Measurements from ENCODE around the gene GTPBP6. TPM values are rescaled to one million over a fixed set of nuclear protein-coding genes. Genes with fewer than 3 reads are reported as not detected.

Gene GTPBP6
- total RNA-seq, 2 experiments from 2014 or later, result 54.5 to 60.2 TPM

DNA sequence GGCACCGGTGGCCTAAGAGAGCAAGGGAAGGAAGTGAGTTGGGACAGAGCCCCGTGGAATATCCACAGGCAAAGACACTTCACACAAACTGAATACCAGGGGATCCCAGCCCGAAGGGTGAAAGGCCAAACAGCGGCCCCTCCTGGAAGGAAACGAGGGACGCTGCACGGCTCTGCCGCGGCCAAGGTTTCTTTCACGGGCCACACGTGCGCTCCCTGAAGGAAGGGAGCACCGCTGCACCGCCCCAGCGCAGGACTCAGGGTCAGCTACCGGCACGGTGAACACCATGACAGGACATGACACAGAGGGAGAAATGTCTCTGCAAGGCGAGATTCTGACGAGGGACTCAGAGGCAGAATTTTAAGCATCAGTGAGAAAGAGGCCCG is 31.5 kb upstream of the GTPBP6 start:
- H3K36me3 Mint-ChIP-seq (ENCODE audit: low read depth), result peaks cover 8% of the 10 kb centered on the region
- CTCF ChIA-PET, result no interaction called here
- H3K4me3 Mint-ChIP-seq, result no peak overlapping the region
- no peaks in the 10 kb centered on the region for H3K27me3 Mint-ChIP-seq
- intact Hi-C loops (cut with DNase I, micrococcal nuclease), result no loop called here
- POLR2A ChIA-PET, result no interaction called here
- H3K27ac Mint-ChIP-seq, result no peak overlapping the region
- H3K9me3 Mint-ChIP-seq (ENCODE audit: low read depth), result no peaks in the 10 kb centered on the region
- no peak for DNase-seq
- H3K4me1 Mint-ChIP-seq, result no peaks in the 10 kb centered on the region
- no peak for ATAC-seq

DNA sequence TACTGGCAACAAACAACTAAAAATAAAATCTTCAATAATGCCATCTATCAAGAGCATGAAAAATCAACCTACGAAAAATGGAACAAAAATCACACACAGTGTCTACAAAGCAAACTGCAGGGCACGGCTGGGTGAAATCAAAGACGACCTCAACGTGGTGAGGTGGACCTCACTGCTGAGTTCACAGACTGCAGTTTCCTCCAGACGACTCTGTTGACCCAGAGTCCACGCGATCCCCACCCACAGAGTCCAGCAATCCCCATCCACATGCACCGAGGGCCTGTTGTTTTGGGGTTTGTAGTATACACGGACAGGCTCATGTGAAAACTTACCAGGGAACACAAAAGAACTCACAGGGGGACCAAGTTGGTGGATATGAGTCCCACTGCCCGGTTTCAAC is 31.1 kb upstream of the GTPBP6 start:
- DNase-seq, result no peak
- ChIA-PET CTCF (no interaction called here), POLR2A (no interaction called here)
- ATAC-seq, result no peak
- H3K36me3 Mint-ChIP-seq (ENCODE audit: low read depth), result peaks cover 6% of the 10 kb centered on the region
- no peak overlapping the region for H3K27ac Mint-ChIP-seq
- intact Hi-C loops (cut with DNase I, micrococcal nuclease), result no loop called here
- H3K9me3 Mint-ChIP-seq (ENCODE audit: low read depth), result no peaks in the 10 kb centered on the region
- H3K4me3 Mint-ChIP-seq, result no peak overlapping the region
- H3K4me1 Mint-ChIP-seq, result no peaks in the 10 kb centered on the region
- H3K27me3 Mint-ChIP-seq, result no peaks in the 10 kb centered on the region

DNA sequence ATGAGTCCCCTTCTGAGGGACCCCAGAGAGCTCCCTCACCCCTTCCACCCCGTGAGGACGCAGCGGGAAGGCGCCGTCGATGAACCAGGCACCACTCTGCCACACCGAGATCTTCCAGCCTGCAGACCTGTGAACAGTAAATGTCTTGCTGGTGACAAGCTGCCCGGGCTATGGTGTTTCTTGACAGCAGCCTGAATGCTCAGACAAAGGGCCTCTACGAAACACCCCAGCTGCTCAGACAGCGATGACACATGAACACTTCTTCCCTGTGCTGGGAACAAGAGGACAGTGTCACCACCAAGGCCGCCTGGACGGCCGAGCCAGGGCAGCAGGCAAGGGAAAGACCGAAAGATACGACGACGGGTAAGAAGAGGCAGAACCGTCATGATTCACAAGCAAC is 30.6 kb upstream of the GTPBP6 start:
- POLR2A ChIA-PET, result no interaction called here
- intact Hi-C loops (cut with DNase I, micrococcal nuclease), result no loop called here
- Mint-ChIP-seq H3K9me3 (ENCODE audit: low read depth) (no peaks in the 10 kb centered on the region), H3K4me1 (no peaks in the 10 kb centered on the region), H3K4me3 (no peak overlapping the region), H3K27me3 (no peaks in the 10 kb centered on the region), H3K36me3 (ENCODE audit: low read depth) (peaks cover 6% of the 10 kb centered on the region), H3K27ac (no peak overlapping the region)
- CTCF ChIA-PET, result no interaction called here
- ATAC-seq, result no peak
- no peak for DNase-seq

DNA sequence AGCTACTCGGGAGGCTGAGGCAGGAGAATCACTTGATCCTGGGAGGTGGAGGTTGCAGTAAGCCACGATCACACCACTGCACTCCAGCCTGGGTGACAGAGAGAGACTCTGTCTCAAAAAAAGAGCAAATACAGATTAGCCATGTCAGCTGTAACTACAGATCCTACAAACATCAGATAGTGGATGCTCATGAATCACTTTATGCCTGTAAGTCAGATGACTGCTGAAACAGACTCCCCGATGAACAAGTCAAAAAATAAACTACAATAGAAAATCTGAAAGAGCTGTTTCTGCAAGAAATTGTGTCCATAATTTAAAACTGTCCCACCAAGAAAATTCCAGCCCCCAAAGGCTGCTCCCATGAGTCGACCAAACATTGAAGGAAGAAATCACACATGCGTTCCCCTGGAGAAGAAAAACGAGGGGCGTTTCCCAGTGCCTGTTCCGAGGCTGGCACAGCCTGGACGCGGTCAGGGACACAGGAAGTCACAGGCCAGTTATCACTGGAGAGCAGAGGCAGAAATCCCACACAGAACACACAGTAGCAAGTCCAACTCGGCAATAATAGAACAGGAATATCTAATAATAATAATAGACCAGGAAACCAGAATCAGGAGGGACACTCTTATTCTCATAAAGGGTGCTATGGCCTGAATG is 30.0 kb upstream of the GTPBP6 start:
- Mint-ChIP-seq H3K36me3 (ENCODE audit: low read depth) (peaks cover 6% of the 10 kb centered on the region), H3K27me3 (no peaks in the 10 kb centered on the region), H3K4me1 (no peaks in the 10 kb centered on the region), H3K27ac (no peak overlapping the region), H3K4me3 (no peak overlapping the region), H3K9me3 (ENCODE audit: low read depth) (no peaks in the 10 kb centered on the region)
- intact Hi-C loops (cut with DNase I, micrococcal nuclease), result no loop called here
- ChIA-PET POLR2A (no interaction called here), CTCF (no interaction called here)
- ATAC-seq (no peak), DNase-seq (no peak)

DNA sequence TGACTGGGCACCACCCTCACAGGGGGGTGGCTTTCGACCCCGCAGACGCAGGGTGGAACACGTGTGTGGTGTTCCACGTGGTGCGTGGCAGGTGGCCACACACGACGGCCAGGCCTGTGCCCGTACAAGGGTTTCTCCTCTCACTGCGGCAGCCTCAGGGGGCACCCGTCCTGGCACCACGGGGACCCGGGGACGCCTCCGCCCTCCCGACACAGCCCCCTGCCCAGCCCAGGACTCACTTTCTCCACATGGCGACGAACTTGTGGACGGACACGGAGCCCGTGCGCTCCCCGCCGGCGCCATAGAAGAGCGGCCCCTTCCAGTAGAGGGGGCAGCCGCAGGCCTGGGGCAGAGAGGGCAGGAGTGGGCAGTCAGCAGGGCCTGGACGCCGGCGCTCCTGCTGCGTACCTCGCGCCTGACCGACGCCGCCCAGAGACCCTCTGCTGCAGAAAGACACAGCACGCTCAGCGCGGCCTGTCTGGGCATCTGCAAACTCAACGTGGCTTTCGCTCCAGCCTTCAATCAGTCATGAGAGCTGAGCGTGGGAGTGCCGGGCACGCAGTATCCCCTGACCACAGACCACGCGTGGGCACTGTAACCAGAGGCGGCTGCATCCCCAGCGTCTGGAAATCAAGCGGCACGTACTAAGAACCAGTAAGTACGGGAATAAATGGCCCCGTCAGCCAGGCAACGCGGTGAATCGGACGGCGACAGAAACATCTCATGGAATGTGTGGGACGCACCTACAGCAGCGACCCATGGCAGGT is 28.9 kb upstream of the GTPBP6 start:
- H3K4me3 Mint-ChIP-seq, result no peak overlapping the region
- H3K27me3 Mint-ChIP-seq, result no peaks in the 10 kb centered on the region
- intact Hi-C loops (cut with DNase I, micrococcal nuclease), result no loop called here
- H3K9me3 Mint-ChIP-seq (ENCODE audit: low read depth), result no peaks in the 10 kb centered on the region
- peaks cover 6% of the 10 kb centered on the region for H3K36me3 Mint-ChIP-seq (ENCODE audit: low read depth)
- no peak overlapping the region for H3K27ac Mint-ChIP-seq
- ChIA-PET CTCF (no interaction called here), POLR2A (no interaction called here)
- no peaks in the 10 kb centered on the region for H3K4me1 Mint-ChIP-seq
- ATAC-seq (no peak), DNase-seq (no peak)

DNA sequence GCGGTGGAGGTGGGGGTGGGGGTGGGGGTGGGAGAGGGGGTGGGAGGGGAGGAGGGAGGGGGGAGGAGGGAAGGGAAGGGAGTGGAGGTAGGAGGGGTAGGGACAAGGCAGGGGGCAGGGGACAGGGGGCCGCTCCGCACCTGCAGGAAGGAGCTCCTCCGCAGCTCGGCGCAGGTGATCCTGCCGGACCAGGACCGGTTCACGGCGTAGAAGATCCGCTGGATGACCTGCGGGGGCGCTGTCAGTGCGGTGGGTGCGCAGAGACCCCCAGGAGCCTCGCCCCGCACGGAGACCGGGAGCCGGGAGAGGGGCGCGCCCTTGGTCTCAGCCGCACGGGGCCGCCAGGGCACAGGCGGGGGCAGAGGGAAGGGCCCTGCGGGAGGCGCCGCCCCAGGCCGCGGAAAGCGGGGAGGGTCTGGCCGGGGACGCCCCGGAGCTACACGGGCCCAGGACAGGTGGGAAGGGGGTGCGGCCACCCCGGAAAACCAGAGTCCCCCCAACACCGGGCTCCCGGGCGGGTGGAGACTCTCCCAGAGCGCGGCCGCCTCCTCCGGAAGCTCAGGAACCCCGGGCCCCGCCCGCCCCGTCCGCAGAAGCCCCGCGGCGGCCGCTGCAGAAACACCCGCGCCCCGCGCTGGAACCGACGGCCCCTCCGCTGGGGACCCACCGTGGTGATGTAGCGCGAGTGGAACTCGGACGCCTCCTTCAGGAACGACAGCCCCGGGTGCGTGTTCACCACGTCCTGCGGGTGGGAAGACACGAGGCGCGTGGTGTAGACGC is 27.6 kb upstream of the GTPBP6 start:
- DNase-seq (no peak), ATAC-seq (no peak)
- H3K9me3 Mint-ChIP-seq (ENCODE audit: low read depth), result no peaks in the 10 kb centered on the region
- intact Hi-C loops (cut with DNase I, micrococcal nuclease), result no loop called here
- CTCF ChIA-PET, result no interaction called here
- H3K36me3 Mint-ChIP-seq (ENCODE audit: low read depth), result peaks cover 11% of the 10 kb centered on the region
- H3K27me3 Mint-ChIP-seq, result no peaks in the 10 kb centered on the region
- no peak overlapping the region for H3K4me3 Mint-ChIP-seq
- H3K4me1 Mint-ChIP-seq, result no peaks in the 10 kb centered on the region
- no peak overlapping the region for H3K27ac Mint-ChIP-seq
- POLR2A ChIA-PET, result no interaction called here

DNA sequence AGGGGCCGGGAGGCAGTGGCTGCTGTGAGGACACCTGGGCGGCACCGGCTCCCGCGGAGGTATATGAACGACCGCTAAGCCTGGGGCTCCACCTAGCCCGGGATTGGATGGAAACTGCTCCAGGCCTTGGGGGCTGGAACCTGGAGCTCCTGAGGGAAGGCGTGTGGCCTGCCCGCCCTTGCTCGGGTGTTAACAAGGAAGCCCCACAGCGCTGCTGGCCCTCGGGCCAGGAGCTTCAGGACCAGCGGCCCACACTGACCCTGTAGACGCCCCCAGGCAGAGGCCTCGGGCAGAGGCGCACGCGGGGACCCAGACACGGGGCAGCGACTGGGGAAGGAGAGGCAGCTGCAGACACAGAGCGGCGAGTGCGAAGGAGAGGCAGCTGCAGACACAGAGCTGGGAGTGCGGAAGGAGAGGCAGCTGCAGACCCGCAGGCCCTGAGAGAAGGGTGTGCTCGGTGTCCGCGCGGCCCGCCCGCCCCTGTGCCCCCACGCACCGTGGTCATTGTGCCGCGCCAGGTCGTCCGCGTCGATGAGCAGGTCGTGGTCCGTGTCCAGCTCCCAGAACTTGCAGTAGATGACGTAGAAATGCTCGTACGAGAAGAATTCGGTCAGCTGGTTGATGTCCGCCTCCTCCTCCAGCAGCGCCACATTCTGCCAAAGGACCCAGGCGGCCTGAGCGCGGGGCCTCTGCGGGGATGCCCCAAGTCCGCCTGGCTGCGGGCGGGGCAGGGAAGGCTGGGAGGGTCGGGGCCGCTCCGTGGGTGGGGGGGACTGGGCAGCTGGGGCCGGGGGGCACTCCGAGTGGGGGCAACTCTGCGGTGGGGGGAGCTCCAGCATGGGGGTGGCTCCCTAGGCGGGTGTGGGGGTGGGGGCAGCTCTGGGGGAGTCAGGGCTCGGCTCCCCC is 26.7 kb upstream of the GTPBP6 start:
- ChIA-PET CTCF (no interaction called here), POLR2A (no interaction called here)
- Mint-ChIP-seq H3K27ac (no peak overlapping the region), H3K27me3 (no peaks in the 10 kb centered on the region), H3K4me1 (no peaks in the 10 kb centered on the region), H3K4me3 (no peak overlapping the region), H3K36me3 (ENCODE audit: low read depth) (peaks cover 8% of the 10 kb centered on the region), H3K9me3 (ENCODE audit: low read depth) (no peaks in the 10 kb centered on the region)
- ATAC-seq (no peak), DNase-seq (no peak)
- intact Hi-C loops (cut with DNase I, micrococcal nuclease), result no loop called here

DNA sequence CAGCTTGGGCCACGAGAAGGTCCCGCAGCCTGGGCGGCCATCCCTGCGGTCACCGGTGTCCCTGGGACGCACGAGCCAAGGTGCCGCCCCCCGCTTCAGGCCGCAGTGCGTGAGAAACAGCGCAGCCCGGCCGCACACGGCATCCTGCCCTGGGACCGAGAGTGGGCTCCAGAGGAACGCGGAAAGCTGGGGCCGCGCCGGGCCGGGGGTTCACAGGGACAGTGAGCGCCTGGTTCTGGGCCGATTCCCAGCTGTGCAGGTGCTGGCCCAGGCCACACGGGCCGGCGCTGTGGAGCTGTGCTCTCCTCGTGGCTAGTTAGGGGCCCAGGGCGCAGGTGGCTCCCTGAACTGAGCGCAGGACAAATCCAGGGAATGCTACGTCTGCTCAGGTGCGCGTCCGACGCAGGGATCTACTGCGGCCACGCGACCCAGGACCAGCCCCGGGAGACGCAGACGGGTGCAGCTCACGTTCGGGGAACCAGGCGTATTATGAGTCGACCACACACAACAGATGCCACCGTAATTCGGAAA is 25.8 kb upstream of the GTPBP6 start:
- Mint-ChIP-seq H3K4me1 (no peaks in the 10 kb centered on the region), H3K36me3 (ENCODE audit: low read depth) (peaks cover 5% of the 10 kb centered on the region), H3K27me3 (no peaks in the 10 kb centered on the region), H3K27ac (no peak overlapping the region), H3K4me3 (no peak overlapping the region), H3K9me3 (ENCODE audit: low read depth) (no peaks in the 10 kb centered on the region)
- POLR2A ChIA-PET, result no interaction called here
- DNase-seq (no peak), ATAC-seq (no peak)
- CTCF ChIA-PET, result no interaction called here
- intact Hi-C loops (cut with DNase I, micrococcal nuclease), result no loop called here

DNA sequence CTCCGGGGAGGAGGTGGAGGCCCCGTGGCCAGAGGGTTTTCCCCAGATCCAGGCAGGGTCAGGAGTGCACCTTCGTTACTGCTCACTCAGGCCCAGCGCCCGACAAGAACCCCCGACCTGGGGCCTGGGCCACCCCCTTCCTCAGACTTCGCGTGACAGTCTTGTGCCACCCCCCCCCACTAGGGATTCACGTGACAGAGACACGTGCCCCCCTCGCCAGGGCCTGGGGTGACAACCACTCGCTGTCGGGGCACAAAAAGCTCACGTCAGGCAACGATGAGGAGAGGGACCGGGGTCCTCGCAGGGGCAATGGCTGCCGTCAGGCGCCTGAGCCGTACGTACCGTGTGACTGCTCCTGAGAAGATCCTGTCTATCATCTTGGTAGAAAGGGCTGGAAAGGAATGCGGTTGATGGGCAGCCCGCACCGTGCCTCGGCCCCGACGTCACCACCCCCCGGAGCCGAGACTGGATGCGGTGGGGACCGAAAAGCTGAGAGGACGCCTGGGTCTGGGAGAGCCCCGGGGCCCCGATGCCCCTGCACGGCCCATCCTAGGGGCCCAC is 23.0 kb upstream of the GTPBP6 start:
- ChIA-PET POLR2A (no interaction called here), CTCF (no interaction called here)
- DNase-seq, result no peak
- Mint-ChIP-seq H3K27me3 (no peaks in the 10 kb centered on the region), H3K36me3 (ENCODE audit: low read depth) (peaks cover 17% of the 10 kb centered on the region), H3K4me1 (no peaks in the 10 kb centered on the region), H3K4me3 (no peak overlapping the region), H3K27ac (no peak overlapping the region), H3K9me3 (ENCODE audit: low read depth) (no peaks in the 10 kb centered on the region)
- ATAC-seq, result no peak
- intact Hi-C loops (cut with DNase I, micrococcal nuclease), result no loop called here

DNA sequence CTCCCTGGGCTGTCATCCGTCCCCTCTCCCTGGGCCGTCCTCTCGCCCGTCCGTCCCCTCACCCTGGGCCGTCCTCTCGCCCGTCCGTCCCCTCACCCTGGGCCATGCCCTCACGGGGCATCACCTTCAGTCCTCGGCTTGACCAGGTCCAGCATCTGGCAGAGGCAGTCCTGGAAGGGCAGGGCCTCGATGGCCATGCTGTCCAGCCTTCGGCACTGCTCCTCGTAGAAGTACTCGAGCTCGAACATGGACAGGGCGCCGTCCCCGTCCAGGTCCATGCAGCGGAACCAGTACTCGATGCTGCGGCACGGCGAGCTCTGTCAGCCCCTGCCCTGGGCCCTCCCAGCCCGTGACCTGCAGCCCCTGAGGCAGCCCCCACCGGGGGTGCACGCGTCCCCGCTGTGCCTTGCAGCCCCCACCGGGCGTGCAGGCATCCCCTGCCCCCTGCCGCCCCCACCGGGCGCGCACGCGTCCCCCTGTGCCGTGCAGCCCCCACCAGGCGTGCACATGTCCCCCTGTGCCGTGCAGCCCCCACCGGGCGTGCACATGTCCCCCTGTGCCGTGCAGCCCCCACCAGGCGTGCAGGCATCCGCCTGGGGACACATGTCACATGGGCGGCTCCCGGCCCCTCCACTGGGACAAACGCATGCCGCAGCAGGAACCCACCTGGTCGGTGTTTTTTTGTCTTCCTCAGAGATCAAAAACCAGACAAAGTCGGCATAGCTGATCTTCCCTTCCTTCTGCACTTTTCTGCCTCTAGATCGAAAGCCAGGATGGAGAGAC is 22.2 kb upstream of the GTPBP6 start:
- Mint-ChIP-seq H3K27me3 (no peaks in the 10 kb centered on the region), H3K4me1 (no peaks in the 10 kb centered on the region), H3K36me3 (ENCODE audit: low read depth) (peaks cover 23% of the 10 kb centered on the region), H3K4me3 (no peak overlapping the region), H3K9me3 (ENCODE audit: low read depth) (no peaks in the 10 kb centered on the region), H3K27ac (no peak overlapping the region)
- POLR2A ChIA-PET, result no interaction called here
- ATAC-seq (no peak), DNase-seq (no peak)
- intact Hi-C loops (cut with DNase I, micrococcal nuclease), result no loop called here
- CTCF ChIA-PET, result no interaction called here

DNA sequence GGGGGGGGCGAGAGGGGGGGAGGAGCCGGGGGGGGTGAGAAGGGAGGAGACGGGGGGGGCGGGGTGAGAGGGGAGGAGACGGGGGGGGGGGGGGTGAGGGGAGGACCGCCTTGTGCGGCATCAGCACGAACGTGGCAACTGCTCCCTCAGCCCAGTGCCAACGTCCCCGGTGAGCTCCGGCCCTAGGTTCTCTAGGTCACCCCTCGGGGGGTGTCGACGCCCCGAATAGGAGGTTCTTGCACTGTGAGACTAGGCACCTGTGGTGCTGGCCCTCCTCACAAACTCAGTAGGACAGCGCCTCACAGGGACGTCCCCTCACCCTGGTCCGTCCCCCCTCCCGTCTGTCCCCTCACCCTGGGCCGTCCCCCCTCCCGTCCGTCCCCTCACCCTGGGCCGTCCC is 21.5 kb upstream of the GTPBP6 start:
- POLR2A ChIA-PET, result no interaction called here
- H3K36me3 Mint-ChIP-seq (ENCODE audit: low read depth), result peaks cover 23% of the 10 kb centered on the region
- H3K27me3 Mint-ChIP-seq, result no peaks in the 10 kb centered on the region
- ATAC-seq (peak; percentile 30), DNase-seq (no peak)
- CTCF ChIA-PET, result no interaction called here
- intact Hi-C loops (cut with DNase I, micrococcal nuclease), result no loop called here
- no peak overlapping the region for H3K4me3 Mint-ChIP-seq
- no peak overlapping the region for H3K27ac Mint-ChIP-seq
- H3K4me1 Mint-ChIP-seq, result no peaks in the 10 kb centered on the region
- H3K9me3 Mint-ChIP-seq (ENCODE audit: low read depth), result no peaks in the 10 kb centered on the region

Measured in activated CD4-positive, alpha-beta T cell treated with anti-CD3 and anti-CD28 coated beads for 36 hours (primary cell).